Esophagus squamous epithelium (tissue), 4 donors: ENCODE measurements around the gene DNPEP.

Experiments used
- POLR2A ChIP-seq, 4 donors: fragments of 450-650 bp; IDR thresholded peaks; one replicate each; pipeline ENCODE4 v1.6.1; 2017; ENCODE audit warnings: antibody characterized with exemption in 4 of 4, mild to moderate bottlenecking in 4 of 4, moderate library complexity in 3 of 4
- TF ChIP-seq, protein P1 (sequence below), 6 experiments: fragments of 450-650 bp in 4 of 6; fragments of 200-600 bp in 2 of 6; sonication (generic) in 2 of 6; IDR thresholded peaks; one replicate each; pipeline ENCODE4 v1.5.1; 2016 to 2019; ENCODE audit warnings: antibody characterized with exemption in 6 of 6, mild to moderate bottlenecking in 4 of 6, moderate library complexity in 4 of 6

DNA sequence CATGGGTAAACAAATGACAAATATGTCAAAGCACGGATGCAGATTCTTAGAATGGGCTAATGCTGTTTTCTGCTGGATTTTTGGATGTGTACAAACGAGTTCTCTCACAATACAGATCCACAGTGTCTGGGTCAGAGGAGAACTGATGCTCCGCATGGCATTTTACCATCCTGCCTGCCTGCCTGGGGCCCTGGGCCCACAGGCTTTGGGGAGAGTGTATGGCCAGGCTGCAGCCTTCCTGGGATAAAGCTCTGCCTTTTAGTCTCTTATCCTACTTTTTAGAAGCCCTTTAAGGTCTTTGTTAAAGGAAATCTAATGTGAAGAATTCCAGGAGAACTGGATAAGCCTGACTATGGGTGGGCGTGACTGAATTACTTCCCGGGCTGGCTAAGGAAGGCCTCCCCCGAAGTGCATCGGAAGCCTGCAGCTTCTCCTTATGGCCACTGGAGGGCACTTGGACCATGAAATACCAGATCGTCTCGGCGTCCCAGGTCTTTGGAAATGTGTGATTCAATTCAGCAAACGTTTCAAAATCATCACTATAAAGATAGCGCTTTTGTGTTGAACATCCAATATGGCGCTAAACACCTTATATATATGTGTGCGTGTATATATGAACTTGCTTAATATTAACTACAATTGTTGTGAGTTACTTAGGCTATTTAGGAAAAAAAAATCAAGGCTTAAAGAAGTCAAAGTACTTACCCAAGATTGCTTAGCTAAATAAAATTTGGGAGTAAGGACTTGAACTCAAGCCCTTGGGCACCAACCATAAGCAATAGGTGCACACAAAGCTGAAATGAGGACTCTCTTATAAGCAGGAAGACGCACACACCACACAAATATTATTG lies 15.2 kb upstream of the DNPEP start:
- TF ChIP-seq, protein P1, sequence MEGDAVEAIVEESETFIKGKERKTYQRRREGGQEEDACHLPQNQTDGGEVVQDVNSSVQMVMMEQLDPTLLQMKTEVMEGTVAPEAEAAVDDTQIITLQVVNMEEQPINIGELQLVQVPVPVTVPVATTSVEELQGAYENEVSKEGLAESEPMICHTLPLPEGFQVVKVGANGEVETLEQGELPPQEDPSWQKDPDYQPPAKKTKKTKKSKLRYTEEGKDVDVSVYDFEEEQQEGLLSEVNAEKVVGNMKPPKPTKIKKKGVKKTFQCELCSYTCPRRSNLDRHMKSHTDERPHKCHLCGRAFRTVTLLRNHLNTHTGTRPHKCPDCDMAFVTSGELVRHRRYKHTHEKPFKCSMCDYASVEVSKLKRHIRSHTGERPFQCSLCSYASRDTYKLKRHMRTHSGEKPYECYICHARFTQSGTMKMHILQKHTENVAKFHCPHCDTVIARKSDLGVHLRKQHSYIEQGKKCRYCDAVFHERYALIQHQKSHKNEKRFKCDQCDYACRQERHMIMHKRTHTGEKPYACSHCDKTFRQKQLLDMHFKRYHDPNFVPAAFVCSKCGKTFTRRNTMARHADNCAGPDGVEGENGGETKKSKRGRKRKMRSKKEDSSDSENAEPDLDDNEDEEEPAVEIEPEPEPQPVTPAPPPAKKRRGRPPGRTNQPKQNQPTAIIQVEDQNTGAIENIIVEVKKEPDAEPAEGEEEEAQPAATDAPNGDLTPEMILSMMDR (IDR thresholded peaks at IDR 0.05), result peak; percentile 61 to 89 (median 85)
- TF ChIP-seq POLR2A (IDR thresholded peaks at IDR 0.05), result no peak
